Upper lobe of right lung (tissue), 1 donor: Measurements from ENCODE around the gene PRKCB. TPM values are rescaled to one million over a fixed set of nuclear protein-coding genes. Genes with fewer than 3 reads are reported as not detected.

Source experiments
- ATAC-seq: fragments of 200-7000 bp; cut with Tn5 transposase; one replicate; pipeline ENCODE4 v1.9.1; 2020; ENCODE audit warnings: mild to moderate bottlenecking, moderate library complexity
- DNase-seq: peaks from one replicate; pipeline ENCODE4 v3.0.0-alpha.2; 2020
- H3K27ac ChIP-seq: fragments of 200-600 bp; one replicate; pipeline ENCODE4 v1.8.0; 2022
- H3K27me3 ChIP-seq: fragments of 200-600 bp; one replicate; pipeline ENCODE4 v1.8.0; 2022; ENCODE audit warnings: mild to moderate bottlenecking
- H3K36me3 ChIP-seq: fragments of 200-600 bp; one replicate; pipeline ENCODE4 v1.8.0; 2022
- H3K4me1 ChIP-seq: fragments of 200-600 bp; one replicate; pipeline ENCODE4 v1.8.0; 2022
- H3K4me3 ChIP-seq: fragments of 200-600 bp; one replicate; pipeline ENCODE4 v1.8.0; 2022; ENCODE audit warnings: mild to moderate bottlenecking
- H3K9me3 ChIP-seq: fragments of 200-600 bp; one replicate; pipeline ENCODE4 v1.8.0; 2022
- CTCF ChIP-seq: fragments of 200-600 bp; IDR thresholded peaks from one replicate; pipeline ENCODE4 v1.8.0; 2022; ENCODE audit warnings: antibody characterized with exemption
- intact Hi-C: fragments of 100-400 bp; cut with DNase I; formaldehyde crosslinking; loops from one replicate; pipeline ENCODE4 v1.11.0; 2022
- total RNA-seq: library from RNA; stranded (reverse); fragmentation: NEBNext Ultra II Directional; extraction: Animal tissue kit (Norgen Biotek cat#: 25700); gene quantifications from one replicate; pipeline ENCODE4 v1.2.1, GENCODE V29; 2021
- donor health status: DM: no; HTN: yes; CAD: no; lungs with severe emphysema.

The PRKCB gene
- total RNA-seq, 1 donor from 2014 or later: 25.2 TPM

GRCh38 chr16:24141466-24141865 lies 305.7 kb downstream of the PRKCB start:
- no peaks in the 10 kb centered on the region for H3K4me1 ChIP-seq
- no peak for ATAC-seq

GRCh38 chr16:24141917-24142316 lies 306.1 kb downstream of the PRKCB start:
- TF ChIP-seq CTCF: no peak
- Histone ChIP-seq H3K27me3 (no peaks in the 10 kb centered on the region), H3K36me3 (no peaks in the 10 kb centered on the region), H3K27ac (no peak overlapping the region), H3K4me1 (no peaks in the 10 kb centered on the region), H3K9me3 (no peaks in the 10 kb centered on the region), H3K4me3 (no peak overlapping the region)
- ATAC-seq (no peak), DNase-seq (no peak)
- intact Hi-C loops: no loop called here

More at GRCh38 chr16:24141466-24141865, 305.7 kb downstream of the PRKCB start:
- intact Hi-C loops: no loop called here
- no peaks in the 10 kb centered on the region for H3K9me3 ChIP-seq
- no peak for DNase-seq
- no peak overlapping the region for H3K27ac ChIP-seq
- H3K36me3 ChIP-seq: no peaks in the 10 kb centered on the region
- no peak overlapping the region for H3K4me3 ChIP-seq
- TF ChIP-seq CTCF: no peak
- H3K27me3 ChIP-seq: no peaks in the 10 kb centered on the region

- no peaks in the 10 kb centered on the region for H3K9me3 ChIP-seq
- H3K27ac ChIP-seq: no peak overlapping the region
- intact Hi-C loops: no loop called here
- ATAC-seq: no peak
- H3K36me3 ChIP-seq: no peaks in the 10 kb centered on the region
- H3K27me3 ChIP-seq: no peaks in the 10 kb centered on the region
- no peaks in the 10 kb centered on the region for H3K4me1 ChIP-seq
- no peak overlapping the region for H3K4me3 ChIP-seq
- DNase-seq: no peak
- TF ChIP-seq CTCF: no peak
Observed at GRCh38 chr16:24145927-24146326, 310.1 kb downstream of the PRKCB start.

- Histone ChIP-seq H3K9me3 (no peaks in the 10 kb centered on the region), H3K4me3 (no peak overlapping the region), H3K4me1 (no peaks in the 10 kb centered on the region), H3K27ac (no peak overlapping the region), H3K36me3 (no peaks in the 10 kb centered on the region), H3K27me3 (no peaks in the 10 kb centered on the region)
- ATAC-seq (no peak), DNase-seq (no peak)
- intact Hi-C loops: no loop called here
- no peak for TF ChIP-seq CTCF
Observed at GRCh38 chr16:24146518-24146917, 310.7 kb downstream of the PRKCB start.

- intact Hi-C loops: no loop called here
- H3K27ac ChIP-seq: no peak overlapping the region
- TF ChIP-seq CTCF: no peak
- H3K9me3 ChIP-seq: no peaks in the 10 kb centered on the region
- no peak for DNase-seq
- H3K27me3 ChIP-seq: no peaks in the 10 kb centered on the region
- no peak for ATAC-seq
- no peaks in the 10 kb centered on the region for H3K36me3 ChIP-seq
- H3K4me1 ChIP-seq: no peaks in the 10 kb centered on the region
- H3K4me3 ChIP-seq: no peak overlapping the region
Observed at GRCh38 chr16:24149102-24149501, 313.3 kb downstream of the PRKCB start.

GRCh38 chr16:24150282-24150681 lies 314.5 kb downstream of the PRKCB start:
- ATAC-seq (no peak), DNase-seq (no peak)
- Histone ChIP-seq H3K9me3 (no peaks in the 10 kb centered on the region), H3K27ac (no peak overlapping the region), H3K27me3 (no peaks in the 10 kb centered on the region), H3K4me3 (no peak overlapping the region), H3K36me3 (no peaks in the 10 kb centered on the region), H3K4me1 (no peaks in the 10 kb centered on the region)
- intact Hi-C loops: no loop called here
- no peak for TF ChIP-seq CTCF
